GM21381 (cell line): Measurements from ENCODE around the gene CHST10.
A peak's percentile ranks its signal among the peaks of the same experiment; 100 is the strongest.
"Not testable (repeated sequence)": the region's sequence is repeated elsewhere in the genome, so short reads cannot be mapped to it uniquely, and the experiment has no call there.

Source experiments
- ATAC-seq: cut with Tn5 transposase; IDR thresholded peaks from one replicate; pipeline ENCODE4 v1.9.1; 2021; ENCODE audit warnings: mild to moderate bottlenecking, moderate library complexity; ENCODE audit not compliant: unreplicated experiment

Gene CHST10

DNA sequence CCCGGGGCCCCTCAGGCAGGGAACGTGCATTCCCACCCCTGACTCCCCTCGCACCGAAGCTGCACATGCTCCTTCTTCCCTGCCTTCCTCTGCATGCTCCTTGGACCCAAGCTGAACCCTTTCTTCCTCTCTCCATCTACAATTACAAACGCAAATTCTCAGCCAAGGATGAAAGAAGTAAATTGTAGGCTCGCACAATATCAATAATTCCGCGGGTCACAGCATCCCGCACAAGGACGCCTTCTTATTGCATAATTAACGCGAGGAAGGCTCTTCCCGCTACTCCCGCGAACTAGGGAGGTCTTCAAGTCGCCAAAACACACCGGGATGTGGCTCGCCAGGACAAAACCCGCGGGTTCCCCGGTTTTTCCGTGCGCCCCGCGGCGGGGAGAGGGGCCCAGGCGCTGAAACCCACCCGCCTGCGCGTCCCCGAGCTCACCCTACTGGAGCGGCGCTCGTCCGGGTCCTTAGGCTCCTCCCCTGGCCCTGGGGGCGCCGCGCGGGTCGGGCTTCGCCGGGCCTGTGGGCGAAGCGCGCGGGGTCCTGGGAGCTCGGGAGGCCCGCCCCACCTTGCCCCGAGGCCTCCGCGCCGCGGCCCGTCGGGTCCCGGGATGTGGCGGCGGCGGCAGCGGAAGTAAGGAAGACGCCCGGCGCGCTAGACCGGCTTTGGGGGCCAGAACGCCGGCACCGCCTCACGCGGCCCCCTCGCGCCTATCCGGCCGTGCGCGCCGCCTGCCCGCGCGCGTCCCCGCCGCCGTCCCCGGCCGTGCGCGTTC is at the start of gene CHST10:
Gene CHST10 (minus strand): TSS at position 734 of the 776 bp plus-strand sequence. CDS start 10,993 bp downstream, outside the sequence.
- peak; percentile 91 for ATAC-seq

GRCh38 chr2:100460904-100461530 is 43.5 kb upstream of the CHST10 start:
- ATAC-seq: no peak

DNA sequence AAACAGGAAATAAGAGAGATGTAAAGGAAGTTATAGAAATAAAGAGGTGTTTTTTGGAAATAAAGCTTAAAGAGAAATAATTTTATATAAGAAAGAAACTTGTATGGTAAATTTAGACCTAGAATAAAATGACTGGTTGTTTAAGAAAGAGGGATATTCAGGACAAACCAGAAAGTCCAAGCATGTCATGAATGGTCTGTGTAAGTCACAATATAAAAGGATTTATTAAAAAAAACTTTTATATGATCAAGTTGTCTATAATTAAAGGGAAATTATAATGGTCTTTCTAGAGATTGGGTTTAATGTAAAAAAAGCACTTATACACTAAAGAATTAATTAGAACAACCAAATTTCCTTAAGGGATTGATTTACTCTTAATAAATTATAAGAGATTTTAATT is 38.9 kb upstream of the CHST10 start:
- ATAC-seq: not testable (repeated sequence)

DNA sequence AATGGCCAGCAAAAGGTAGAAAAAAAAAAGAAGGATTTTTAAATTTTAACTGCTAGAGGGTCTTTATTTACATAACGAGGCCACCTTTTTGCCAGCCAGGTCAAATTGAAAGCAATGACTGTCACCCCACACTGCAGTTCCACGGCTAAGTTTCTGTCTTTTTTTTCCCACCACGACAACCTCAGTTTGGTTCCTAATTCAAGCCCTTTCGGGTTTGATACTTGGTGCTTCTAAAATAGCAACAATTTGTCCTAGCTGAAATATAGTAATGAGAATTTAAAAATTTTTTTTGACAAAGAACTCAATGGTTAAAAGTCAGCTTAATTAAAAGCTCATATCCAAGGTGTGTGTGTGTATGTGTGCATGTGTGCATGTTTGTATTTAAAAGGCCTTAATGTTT is 36.4 kb upstream of the CHST10 start:
- ATAC-seq: no peak

DNA sequence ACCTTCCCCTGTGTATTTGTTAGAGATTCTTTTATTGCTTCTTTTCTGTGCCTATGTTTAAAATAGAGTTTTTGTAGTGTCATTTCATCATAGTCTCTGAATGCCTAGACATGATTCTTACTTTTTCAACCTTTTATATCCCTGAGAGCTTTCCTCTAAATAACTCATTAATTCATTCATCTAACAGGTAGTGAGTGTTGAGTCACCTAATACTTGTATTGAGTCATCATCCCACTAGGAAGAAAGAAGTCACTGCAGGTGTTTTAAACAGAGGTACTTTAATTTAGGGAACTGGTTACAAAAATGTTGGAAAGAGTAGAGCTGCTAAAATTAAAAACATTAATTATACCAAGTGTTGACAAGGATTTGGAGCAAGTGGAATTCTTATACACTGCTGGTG is 34.3 kb upstream of the CHST10 start:
- no peak for ATAC-seq

DNA sequence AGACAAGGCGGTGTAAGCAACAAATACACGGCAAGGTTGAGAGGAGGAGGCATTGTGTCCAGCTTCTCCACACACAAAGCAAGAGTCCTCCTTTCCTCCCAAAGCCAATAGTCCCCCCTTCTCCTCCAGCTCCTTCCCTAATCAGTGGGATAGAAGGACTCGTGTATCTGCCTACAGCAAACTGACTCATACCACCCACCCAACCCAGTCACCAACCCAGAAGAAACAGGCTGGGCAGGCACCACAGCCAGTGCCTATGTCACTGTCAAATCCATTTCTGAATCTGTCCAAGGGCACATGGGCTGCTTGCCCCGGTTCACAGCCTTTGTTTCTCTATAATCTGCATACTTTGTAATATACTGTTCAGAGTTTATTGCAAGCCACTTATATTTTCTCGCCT is 33.6 kb upstream of the CHST10 start:
- no peak for ATAC-seq

GRCh38 chr2:100446696-100447095 is 29.2 kb upstream of the CHST10 start:
- ATAC-seq: no peak

DNA sequence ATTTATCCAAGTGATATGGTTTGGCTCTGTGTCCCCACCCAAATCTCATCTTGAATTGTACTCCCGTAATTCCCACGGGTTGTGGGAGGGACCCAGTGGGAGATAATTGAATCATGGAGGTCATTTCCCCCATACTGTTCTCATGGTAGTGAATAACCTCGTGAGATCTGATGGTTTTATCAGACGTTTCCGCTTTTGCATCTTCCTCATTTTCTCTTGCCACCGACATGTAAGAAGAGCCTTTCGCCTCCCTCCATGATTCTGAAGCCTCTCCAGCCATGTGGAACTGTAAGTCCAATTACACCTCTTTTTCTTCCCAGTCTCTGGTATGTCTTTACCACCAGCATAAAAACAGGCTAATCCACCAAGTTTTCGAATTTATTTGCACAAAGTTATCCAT is 20.3 kb upstream of the CHST10 start:
- no peak for ATAC-seq

DNA sequence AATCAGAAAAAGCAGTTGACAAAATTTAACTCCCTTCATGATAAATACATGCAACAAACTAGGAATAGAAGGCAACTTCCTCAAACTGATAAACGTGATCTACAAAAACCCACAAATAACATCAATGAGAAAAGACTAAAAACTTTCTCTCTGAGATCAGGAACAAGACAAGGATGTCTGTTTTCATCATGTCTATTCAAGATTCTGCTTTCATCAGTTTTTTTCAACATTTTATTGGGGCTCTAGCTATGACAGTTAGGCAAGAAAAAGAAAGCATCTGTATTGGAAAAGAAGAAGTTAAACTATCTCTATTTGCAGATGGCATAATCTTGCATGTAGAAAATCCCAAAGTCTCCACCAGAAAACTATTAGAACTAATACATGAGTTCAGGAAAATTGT is 12.3 kb upstream of the CHST10 start:
- ATAC-seq: no peak

- no peak for ATAC-seq
Measured at GRCh38 chr2:100427627-100428258, 10.3 kb upstream of the CHST10 start.

- ATAC-seq: no peak
Measured at GRCh38 chr2:100427111-100427510, 9.6 kb upstream of the CHST10 start.

DNA sequence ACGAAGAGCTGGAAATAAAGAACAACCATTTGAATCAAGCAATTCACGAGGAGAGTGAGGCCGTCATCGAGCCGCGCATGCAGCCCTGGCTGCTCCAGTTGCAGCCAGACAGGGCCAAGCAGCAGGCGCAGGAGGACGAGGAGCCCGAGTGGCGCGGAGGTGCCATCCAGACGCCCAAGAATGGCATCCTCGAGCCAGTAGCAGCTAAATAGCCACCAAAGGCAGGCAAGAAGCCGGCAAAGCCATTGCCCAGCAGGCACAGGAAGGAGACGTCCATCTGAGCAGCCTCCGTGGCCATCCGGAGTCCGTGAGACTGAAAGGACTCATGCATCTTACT is 8.9 kb upstream of the CHST10 start:
- no peak for ATAC-seq

DNA sequence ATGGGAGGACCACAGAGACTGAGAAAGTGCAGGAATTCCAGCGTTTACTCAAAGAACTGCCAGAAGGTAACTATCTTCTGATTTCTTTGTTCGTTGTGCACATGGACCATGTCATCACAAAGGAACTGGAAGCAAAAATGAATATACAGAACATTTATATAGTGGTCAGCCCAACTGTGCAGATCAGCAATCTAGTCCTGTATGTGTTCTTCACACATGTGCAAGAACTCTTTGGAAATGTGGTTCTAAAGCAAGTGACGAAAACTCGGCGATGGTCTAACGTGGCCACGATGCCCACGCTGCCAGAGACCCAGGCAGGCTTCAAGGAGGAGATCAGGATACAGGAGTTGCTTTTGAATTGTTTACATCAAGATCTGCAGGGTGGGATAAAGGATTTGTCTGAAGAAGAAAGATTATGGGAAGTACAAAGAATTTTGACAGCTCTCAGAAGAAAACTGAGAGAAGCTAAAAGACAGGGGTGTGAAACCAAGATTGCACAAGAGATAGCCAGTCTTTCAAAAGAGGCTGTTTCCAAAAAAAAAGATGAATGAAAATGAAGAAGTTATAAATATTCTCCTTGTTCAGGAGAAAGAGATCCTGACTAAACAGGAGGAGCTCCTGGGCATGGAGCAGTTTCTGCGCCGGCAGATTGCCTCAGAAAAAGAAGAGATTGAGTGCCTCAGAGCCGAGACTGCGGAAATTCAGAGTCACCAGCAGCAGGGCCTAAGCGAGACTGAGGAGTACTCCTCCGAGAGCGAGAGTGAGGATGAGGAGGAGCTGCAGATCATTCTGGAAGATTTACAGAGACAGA is 8.3 kb upstream of the CHST10 start:
- ATAC-seq: no peak

DNA sequence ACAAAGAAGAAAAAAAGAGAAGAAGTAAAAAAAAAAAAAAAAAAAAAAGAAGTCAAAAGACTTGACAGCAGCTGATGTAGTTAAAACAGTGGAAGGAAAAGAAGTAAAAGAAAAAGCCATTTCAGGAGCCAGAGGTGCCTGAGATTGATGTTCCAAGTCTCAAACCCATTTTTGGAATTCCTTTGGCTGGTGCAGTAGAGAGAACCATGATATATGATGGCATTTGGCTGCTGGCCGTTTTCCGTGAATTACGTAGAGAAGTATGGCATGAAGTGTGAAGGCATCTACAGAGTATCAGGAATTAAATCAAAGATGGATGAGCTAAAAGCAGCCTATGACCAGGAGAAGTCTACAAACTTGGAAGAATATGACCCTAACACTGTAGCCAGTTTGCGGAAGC is 7.6 kb upstream of the CHST10 start:
- no peak for ATAC-seq

- no peak for ATAC-seq
Measured at GRCh38 chr2:100424277-100424875, 6.9 kb upstream of the CHST10 start.

- no peak for ATAC-seq
Measured at GRCh38 chr2:100423631-100424030, 6.2 kb upstream of the CHST10 start.

GRCh38 chr2:100422320-100423055 is 5.0 kb upstream of the CHST10 start:
- ATAC-seq: no peak

GRCh38 chr2:100419915-100420314 is 2.4 kb upstream of the CHST10 start:
- no peak for ATAC-seq

DNA sequence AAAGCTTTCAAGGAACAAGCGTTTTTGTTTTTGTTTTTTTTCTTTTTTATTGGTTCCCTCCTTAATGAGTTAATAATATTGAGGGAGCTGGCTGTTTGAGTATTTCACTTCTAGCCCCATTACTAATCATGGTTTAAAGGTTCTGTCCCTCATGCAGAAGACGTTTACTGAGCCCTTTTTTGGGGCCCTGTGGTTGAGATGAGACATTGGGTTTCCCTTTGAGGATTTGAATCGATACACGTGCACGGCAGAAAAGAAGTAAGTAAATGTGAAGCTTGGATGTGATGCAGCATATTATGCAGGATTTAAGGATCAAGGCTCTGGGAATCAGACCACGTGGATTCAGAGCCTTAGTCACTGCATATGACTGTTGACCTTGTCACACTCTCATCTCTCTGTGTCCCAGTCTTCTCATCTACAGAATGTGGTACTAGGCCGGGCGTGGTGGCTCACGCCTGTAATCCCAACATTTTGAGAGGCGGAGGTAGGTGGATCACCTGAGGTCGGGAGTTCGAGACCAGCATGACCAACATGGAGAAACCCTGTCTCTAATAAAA is 1.0 kb upstream of the CHST10 start:
- no peak for ATAC-seq

DNA sequence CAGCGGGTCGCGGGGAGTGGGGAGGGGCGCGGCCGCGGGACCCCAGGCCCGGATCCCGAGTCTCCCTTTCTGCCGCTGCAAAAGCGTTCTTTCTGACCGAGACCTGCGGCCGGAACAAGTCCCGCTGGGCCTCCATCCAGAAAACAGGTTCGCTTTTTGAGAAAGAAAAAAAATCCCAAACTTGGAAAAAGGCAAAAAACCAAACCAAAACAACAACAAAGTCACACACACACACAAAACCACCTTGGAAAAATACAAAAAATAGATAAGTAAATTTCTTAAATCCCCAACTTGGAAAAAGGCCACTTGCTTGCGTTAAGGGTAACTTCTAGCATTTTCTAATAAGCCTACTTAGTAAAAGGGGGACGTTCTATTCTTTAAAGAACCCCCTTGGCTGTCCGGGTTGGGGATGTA is 250 bp upstream of the CHST10 start:
- no peak for ATAC-seq
